Left ventricle myocardium inferior (tissue), 1 donor: ENCODE results near the gene CTNS. TPM values are rescaled to one million over a fixed set of nuclear protein-coding genes. Genes with fewer than 3 reads are reported as not detected.

ENCODE experiments used
- DNase-seq: peaks from one replicate; pipeline ENCODE4 v3.0.0-alpha.2; 2020
- H3K27ac ChIP-seq: fragments of 200-600 bp; replicated peaks from 2 replicates; pipeline ENCODE4 v1.8.0; 2021
- H3K27me3 ChIP-seq: fragments of 200-600 bp; 2 replicates; pipeline ENCODE4 v1.8.0; 2021; ENCODE audit warnings: low read depth
- H3K36me3 ChIP-seq: fragments of 200-600 bp; 2 replicates; pipeline ENCODE4 v1.8.0; 2021
- H3K4me1 ChIP-seq: fragments of 200-600 bp; 2 replicates; pipeline ENCODE4 v1.8.0; 2021
- H3K4me3 ChIP-seq: fragments of 200-600 bp; 2 replicates; pipeline ENCODE4 v1.8.0; 2021; ENCODE audit warnings: mild to moderate bottlenecking, moderate library complexity
- H3K9me3 ChIP-seq: fragments of 200-600 bp; replicated peaks from 2 replicates; pipeline ENCODE4 v1.8.0; 2021
- intact Hi-C: fragments of 100-400 bp; cut with micrococcal nuclease; formaldehyde crosslinking; loops from one replicate; pipeline ENCODE4 v1.11.0; 2022
- total RNA-seq: library from RNA; stranded (reverse); fragmentation: NEBNext Ultra II Directional; extraction: Animal tissue kit (Norgen Biotek cat#: 25700); gene quantifications from one replicate; pipeline ENCODE4 v1.2.1, GENCODE V29; 2021
- TF ChIP-seq, protein P1 (sequence below): fragments of 200-600 bp; IDR thresholded peaks from 2 replicates; pipeline ENCODE4 v1.8.0; 2021; ENCODE audit warnings: antibody characterized with exemption, mild to moderate bottlenecking, borderline replicate concordance
- donor health status: DM: no; HTN: yes; CAD: no; lungs with severe emphysema.

The CTNS gene
- total RNA-seq, 1 donor from 2014 or later, result 6.2 TPM

DNA sequence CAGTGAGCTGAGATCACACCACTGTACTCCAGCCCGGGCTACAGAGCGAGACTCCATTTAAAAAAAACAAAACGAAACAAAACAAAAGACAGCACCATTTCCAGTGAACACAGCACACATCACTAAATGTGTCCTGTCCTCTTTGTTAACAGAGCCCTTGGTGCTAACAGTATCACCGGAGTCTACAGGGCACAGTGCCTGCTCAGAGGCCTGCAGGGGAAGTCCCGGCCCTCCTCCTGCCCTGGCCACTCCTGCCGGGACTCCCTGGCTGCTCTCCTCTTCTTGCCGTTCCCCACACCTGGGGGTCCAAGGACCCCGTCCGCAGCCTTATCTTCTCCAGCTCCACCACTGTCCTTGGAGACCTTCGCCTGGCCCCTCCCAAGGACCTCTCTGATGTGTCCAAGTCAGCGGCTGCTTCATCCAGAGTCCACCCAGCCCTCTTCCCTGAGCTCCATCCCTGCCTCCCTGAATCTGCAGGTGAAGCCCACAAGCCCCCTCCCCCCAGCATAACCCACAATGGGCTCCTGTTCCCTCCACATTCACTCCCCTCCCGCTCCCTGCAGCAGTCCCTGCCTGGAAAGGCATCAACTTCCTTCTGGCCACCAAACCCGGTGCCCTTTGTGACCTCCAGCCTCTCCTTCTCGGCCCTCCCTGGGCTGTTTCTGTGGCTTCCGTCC is 35.9 kb upstream of the CTNS start:
- intact Hi-C loops, result no loop called here
- TF ChIP-seq, protein P1, sequence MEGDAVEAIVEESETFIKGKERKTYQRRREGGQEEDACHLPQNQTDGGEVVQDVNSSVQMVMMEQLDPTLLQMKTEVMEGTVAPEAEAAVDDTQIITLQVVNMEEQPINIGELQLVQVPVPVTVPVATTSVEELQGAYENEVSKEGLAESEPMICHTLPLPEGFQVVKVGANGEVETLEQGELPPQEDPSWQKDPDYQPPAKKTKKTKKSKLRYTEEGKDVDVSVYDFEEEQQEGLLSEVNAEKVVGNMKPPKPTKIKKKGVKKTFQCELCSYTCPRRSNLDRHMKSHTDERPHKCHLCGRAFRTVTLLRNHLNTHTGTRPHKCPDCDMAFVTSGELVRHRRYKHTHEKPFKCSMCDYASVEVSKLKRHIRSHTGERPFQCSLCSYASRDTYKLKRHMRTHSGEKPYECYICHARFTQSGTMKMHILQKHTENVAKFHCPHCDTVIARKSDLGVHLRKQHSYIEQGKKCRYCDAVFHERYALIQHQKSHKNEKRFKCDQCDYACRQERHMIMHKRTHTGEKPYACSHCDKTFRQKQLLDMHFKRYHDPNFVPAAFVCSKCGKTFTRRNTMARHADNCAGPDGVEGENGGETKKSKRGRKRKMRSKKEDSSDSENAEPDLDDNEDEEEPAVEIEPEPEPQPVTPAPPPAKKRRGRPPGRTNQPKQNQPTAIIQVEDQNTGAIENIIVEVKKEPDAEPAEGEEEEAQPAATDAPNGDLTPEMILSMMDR, result no peak
- DNase-seq, result no peak

DNA sequence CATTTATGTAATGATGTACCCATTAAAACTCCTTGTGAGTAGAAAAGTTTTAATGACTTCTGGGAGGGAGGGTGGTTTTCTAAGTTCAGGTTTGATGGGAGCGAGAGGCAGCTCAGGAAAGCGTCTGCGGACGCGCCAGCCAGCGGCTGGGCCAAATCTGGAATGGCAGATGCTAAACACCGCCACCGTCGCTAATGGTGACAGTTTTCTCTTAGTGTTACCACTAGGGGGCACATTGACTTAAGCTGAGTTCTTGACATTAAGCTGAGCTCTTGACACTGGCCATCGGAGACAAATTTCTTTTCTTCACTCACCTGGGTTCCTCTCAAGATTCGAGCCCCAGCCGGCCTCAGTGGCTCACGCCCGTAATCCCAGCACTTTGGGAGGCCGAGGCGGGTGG is 34.1 kb upstream of the CTNS start:
- Histone ChIP-seq H3K4me3 (no peak overlapping the region), H3K4me1 (no peaks in the 10 kb centered on the region), H3K36me3 (peaks cover 22% of the 10 kb centered on the region), H3K27me3 (no peaks in the 10 kb centered on the region), H3K9me3 (no peaks in the 10 kb centered on the region), H3K27ac (no peak overlapping the region)
- DNase-seq, result no peak
- TF ChIP-seq, protein P1, result peak; percentile 59
- intact Hi-C loops, result no loop called here

More for the DNA sequence above, 35.9 kb upstream of the CTNS start:
- no peaks in the 10 kb centered on the region for H3K9me3 ChIP-seq
- H3K4me1 ChIP-seq, result no peaks in the 10 kb centered on the region
- no peak overlapping the region for H3K4me3 ChIP-seq
- H3K27me3 ChIP-seq, result no peaks in the 10 kb centered on the region
- H3K36me3 ChIP-seq, result peaks cover 4% of the 10 kb centered on the region
- no peak overlapping the region for H3K27ac ChIP-seq

DNA sequence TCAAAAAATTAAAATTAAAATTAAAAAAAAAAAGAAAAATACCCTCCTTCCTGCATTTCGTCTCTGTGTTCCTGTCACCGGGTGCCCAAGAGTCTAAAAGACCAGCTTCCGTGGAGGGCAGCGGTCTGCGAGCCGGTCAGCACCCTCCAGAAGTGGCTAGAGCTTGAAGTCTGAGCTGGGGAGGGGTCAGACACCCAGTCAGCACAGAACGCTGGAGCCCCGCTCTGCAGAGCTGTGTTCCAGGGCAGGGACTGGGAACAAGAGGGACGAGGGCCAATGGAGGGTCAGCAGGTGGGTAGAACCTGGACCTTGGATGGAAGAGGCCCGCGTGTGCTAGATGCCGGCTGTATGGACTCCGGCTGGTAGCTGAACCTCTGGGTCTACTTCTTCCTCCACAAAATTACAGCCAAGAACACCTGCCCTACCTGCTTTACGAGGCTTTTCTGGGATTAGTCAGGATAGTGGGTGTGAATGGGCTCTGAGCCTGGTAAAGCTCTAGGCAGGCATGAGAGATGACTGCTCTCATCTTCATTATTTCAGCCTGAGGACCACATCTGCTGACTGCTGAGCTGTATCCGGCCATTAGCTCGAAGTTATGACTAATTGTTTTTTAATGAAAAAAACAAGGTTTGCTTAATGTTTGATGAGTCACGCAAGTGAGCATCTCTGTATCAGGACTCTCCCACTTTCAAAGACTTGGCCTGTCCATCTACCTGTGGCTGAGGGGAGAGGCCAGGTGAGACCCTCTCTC is 33.3 kb upstream of the CTNS start:
- TF ChIP-seq, protein P1, result no peak
- Histone ChIP-seq H3K36me3 (peaks cover 30% of the 10 kb centered on the region), H3K27me3 (no peaks in the 10 kb centered on the region), H3K27ac (no peak overlapping the region), H3K4me3 (no peak overlapping the region), H3K9me3 (no peaks in the 10 kb centered on the region), H3K4me1 (no peaks in the 10 kb centered on the region)
- intact Hi-C loops, result no loop called here
- DNase-seq, result no peak

DNA sequence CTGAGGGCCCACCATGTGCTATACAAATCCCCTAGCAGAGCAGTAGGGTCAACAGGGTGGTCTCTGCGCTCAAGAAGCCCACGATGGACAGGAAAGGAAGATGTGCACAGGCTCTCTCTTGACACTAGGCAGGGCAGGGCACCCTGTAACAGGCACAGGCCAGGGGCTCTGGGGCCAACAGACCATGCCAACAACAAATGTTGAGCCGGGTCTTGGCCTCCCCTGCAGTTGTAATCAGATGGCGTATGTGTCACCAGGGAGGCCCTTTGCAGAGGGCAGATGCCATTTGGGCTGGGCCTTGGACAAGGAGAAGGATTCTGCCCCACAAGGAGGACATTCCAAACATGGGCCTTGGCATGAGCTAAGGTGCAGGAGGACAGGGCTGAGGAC is 32.7 kb upstream of the CTNS start:
- Histone ChIP-seq H3K4me3 (no peak overlapping the region), H3K9me3 (no peaks in the 10 kb centered on the region), H3K4me1 (no peaks in the 10 kb centered on the region), H3K36me3 (peaks cover 35% of the 10 kb centered on the region), H3K27ac (no peak overlapping the region), H3K27me3 (no peaks in the 10 kb centered on the region)
- intact Hi-C loops, result no loop called here
- TF ChIP-seq, protein P1, result no peak
- no peak for DNase-seq

DNA sequence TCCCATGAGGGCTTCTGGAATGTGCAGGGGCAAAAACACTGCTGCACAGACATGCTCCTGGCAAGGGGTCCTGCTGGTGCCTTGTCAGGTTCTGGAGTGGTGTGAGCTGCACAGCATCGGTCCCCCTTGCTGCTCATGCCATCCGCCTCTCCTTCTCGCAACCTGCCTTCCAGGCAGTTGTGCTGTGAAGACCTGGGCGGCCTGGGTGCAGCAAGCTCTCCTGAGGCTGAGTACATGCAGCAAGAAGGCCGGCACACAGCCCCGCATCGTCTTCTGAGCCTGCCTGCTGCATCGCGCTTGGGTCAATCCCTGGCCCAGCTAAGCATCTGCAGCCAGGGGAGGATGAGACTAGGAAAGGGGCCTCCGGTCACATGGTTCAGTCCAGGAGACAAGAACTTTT is 26.9 kb upstream of the CTNS start:
- H3K27ac ChIP-seq, result no peak overlapping the region
- DNase-seq, result no peak
- no peaks in the 10 kb centered on the region for H3K27me3 ChIP-seq
- peaks cover 94% of the 10 kb centered on the region for H3K36me3 ChIP-seq
- no peaks in the 10 kb centered on the region for H3K9me3 ChIP-seq
- no peaks in the 10 kb centered on the region for H3K4me1 ChIP-seq
- TF ChIP-seq, protein P1, result no peak
- no peak overlapping the region for H3K4me3 ChIP-seq
- intact Hi-C loops, result no loop called here
